Measurements from ENCODE around the gene BICD2.
"Not testable (repeated sequence)": the region's sequence is repeated elsewhere in the genome, so short reads cannot be mapped to it uniquely, and the experiment has no call there.

Gene BICD2

DNA sequence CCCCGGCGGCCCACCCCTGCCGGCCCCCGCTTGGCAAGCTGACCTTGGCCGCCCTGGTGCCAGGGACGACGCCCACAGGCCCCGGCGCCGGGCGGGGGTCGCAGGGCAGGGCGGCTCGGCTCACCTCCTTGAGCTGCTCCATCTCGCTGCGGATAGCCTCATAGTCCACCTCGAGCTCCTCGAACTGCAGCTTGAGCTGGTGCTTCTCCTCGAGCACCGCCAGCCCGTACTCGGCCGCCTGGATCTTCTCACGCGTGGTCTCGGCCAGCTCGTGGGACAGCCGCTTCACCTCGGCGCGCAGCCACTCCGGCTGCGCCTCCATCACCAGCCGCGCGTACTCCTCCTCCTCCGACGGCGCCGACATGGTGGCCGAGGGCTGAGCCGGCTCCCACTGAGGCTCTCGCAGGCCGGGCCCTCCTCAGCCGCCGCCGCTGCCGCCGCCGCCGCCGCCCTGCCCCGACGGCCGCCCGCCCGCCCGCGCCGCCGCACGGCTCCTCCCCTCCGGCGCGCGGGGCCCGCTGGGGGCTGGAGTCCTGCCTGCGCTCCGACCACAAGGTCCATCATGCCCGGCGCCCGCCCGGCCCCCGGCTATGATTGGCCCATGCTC lies at the start of gene BICD2:
Gene BICD2, minus strand, starts transcription at position 453 of the 607 bp plus-strand sequence. Its CDS starts 89 bp downstream, at position 364.
- no peak for DNase-seq

DNA sequence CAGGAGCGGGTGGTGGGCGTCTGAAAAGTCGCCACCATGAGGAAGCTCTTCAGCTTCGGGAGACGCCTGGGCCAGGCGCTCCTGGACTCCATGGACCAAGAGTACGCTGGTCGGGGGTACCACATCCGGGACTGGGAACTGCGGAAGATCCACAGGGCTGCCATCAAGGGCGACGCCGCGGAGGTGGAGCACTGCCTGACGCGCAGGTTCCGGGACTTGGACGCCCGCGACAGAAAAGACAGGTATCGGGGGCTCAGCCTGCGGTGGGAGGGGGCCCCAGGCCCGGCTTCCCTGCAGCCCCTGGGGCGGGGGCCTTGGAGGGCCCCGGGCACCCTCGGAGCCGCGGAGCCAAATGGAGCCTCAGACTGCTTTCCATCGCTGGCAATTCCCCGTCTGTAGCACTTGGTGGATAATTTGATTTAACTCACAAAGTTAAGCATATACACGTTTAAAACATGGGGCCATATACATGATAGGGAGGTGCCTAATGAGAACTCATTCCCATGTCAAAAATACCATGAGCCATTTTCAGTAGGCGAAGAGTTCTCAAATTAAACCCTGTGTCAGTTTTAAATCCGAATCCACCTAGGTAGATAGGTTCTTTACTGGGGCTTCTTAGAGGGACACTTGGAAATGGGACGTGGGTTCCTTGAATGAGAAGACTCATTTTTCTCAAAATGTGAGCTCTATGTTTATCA lies 45.1 kb upstream of the BICD2 start:
- not testable (repeated sequence) for DNase-seq

DNA sequence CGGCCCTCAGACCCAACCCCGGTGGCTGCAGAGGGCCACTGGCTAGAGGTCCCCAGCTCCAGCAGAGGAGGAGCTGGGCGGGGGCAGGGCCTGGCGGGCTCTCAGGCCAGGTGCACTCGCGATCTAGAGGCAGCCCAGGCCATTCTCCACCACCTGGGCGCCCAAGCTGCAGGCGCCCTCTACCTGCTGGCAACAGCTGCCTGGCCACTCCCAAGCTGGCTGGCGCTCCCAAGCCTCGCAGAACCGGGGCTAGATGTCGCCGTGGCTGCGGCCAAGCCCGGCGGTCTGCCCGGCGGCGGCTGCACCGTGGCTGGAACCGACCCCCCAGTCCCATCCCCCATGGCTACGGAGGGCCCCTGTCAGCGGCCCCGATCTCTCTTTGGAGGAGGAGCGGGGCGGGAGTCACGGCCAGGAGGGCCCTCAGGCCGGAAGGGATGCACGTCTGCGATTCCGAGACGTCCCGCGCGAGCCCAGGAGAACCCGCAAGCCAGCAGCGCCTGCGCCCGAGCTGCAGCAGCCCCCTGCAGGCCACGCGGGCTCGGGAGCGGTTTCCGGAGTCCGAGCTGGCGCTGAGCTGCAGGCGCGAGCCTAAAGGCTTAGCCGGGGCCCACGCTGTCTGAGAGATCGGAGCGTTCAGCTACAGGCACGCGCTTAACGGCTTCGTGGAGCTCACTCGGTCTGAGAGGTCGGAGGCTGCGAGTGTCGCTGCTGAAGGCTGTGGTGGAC lies 44.3 kb upstream of the BICD2 start:
- DNase-seq = no peak

DNA sequence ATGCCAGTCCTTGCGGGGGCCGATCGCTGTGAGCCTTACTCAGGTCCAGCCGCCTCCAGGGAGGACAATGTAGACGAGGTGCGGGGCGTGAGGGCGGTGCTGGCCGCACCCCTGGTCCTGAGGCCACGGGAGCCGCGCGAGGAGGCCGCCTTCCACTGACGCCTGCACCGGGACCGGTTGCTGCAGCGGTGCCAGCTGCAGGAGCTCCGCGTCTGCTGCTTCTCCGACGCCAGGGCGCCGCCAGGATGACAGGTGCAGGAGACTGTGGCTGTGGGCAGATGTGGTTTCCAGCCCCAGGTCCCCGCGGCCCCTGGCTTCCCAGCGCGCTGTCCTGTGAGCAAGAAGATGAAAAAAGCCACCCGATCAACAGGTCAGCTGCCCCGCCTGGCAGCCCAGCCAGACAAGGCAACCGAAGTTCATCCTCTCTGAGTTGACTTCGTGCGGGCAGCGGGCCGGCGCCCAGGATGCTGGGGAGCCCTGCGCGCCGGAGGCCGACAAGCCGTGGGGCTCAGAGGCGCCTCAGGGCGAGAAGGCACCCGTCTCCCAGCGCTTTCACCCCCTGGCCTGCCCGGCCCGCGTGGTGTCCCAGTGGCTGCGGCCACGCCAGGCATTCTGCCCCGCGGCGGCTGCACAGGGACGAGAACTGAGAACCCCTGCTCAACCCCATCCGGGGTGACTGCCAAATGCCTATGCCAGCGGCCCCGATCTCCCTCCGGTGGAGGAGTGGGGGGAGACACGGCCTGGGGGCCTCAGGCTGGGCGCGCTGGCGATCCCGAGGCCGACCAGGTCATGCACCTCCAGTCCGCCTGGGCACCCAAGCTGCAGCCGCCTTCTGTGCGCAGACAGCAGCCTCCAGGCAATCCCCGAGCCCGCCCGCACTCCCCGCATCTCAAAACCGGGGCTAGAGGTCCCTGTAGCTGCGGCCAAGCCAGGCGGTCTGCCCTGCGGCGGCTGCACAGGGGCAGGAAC lies 43.4 kb upstream of the BICD2 start:
- DNase-seq = no peak

DNA sequence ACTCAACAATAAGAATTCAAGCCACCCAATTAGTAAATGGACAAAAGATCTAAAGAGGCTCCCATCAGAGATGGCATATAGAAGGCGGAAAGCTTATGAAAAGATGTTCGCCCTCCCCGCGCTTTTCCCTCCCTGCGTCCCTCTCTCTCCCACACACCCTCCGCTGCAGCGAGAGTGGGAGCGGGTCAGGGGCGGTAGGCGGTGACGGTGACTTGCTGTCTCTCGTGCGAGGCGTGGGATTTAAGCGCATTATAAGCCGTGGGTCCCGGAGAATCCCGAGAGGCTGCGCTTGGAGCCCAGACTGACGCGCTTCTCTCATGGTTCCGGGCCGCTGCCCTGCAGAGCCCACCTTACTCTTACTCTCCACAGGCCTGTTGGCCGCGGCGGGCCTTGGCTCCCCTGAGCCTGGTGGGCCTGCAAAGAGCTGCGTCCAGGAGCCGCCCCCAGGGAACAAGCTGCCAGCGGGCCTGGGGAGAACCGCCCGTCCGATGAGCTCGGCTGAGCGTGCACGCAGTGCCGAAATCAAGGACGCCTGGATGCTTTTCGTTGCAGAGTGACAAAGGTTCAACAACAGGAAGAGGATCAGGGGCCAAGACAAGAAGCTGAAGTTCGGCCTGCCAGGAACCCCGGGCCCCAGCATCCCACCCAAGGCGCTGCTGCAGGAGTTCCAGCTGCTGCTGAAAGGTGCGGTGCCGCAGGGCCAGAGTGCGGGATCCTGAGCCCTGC lies 42.6 kb upstream of the BICD2 start:
- DNase-seq = no peak

DNA sequence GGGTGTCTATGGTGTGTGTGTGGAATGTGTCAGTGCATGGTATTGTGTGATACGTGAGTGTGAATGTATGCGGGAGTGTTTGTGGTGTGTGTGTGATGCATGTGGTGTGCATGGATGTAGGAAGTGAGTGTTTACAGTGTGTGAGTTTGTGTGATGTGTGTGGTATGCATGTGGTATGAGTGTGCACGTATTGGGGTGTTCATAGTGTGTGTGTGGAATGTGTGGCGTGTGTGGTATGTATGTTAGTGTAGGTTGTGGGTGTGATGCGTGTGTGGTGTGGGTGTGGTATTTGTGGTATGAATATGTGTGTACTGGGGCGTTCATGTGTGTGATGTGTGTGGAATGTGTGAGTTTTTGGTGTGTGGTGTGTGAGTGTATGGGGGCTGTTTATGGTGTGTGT lies 40.1 kb upstream of the BICD2 start:
- DNase-seq = no peak

DNA sequence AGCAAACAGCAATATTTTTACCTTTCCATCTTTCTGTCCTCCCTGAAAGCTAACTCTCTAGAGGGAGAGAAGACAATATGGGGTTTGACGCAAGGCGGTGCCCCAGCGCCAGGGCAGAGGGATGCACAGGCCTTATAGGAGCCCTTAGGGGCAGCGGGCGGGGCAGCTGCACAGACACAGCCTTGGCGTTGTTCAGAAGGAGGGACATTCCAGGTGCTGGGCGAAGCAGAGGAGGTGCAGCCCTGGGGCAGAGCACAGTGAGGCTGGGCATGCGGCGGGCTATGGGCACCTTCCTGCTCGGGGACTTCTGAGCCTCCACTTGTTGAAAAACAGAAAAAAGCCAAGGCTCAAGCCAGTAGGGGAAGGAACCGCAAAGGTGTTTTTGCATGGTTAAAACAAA lies 33.7 kb upstream of the BICD2 start:
- no peak for DNase-seq

DNA sequence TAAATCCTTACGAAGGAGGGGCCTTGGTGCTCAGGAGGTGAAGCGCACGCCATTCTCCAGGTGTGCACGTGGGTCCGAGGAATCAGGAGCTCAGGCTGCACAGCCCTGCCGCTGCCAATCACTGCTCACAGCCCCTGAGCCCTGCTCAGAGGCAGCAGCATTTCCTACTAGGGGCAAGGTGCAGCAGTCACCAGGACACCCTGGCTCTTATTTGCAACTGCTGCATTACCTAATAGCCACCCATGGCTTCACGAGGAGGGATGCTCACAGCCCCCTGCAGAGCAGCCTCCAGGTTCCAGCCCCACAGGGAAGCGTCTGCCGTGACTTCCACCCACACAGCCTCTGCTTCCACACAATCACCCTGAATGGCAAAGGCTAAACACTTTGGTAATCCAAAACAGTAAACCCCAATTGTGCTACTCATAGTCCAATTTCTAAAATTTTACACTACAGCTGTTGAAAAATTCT lies 31.7 kb upstream of the BICD2 start:
- not testable (repeated sequence) for DNase-seq

DNA sequence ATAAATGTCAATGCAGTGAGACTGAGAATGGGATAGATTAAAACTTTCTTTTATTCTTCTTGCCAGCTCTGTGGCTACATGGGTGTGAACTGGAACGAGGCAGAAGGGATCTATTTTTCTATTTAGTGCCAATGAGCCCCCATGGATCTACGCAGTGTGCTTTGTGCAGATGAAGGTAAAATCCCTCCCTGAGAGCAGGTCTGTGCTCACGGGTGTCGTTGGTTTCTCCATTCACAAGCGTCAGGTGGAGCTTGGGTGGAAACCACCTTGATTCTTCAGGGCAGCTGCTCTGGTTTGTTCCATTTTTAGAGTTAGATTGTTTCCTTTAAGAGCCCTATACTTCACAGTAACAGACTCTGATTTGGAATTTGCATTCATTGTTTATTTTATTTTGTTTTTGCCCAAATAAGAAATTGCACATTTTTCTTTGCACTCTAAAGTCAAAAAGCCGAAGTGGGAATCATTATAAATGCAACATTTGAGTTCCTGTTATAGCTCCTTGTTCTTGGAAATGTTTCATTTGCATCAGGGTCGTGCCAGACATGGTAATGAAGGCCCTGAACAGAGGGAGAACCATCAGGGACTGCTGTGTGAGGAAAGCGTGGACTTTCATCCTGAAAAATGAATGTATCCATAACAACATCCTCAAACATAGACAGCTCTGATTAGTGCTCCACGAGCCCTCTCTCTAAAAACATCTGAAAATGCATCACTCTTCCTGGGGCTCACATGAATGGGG lies 31.1 kb upstream of the BICD2 start:
- DNase-seq = no peak

DNA sequence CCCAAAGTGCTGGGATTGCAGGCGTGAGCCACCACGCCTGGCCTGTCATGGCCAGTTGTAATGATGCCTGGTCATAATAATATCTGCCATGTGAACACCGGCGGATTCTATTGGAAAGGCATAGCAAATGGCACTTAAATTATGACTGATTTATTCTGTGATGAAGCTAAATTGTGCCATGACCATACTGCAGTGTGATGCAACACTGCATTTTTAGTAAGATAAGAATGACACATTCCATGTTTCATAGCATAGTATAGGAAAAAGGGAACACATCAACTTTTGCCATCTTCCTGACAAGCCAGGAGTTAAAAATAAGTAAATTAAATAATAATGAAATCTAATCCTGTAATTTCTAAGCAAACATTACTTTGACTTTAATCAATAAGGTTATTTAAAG lies 30.4 kb upstream of the BICD2 start:
- no peak for DNase-seq

DNA sequence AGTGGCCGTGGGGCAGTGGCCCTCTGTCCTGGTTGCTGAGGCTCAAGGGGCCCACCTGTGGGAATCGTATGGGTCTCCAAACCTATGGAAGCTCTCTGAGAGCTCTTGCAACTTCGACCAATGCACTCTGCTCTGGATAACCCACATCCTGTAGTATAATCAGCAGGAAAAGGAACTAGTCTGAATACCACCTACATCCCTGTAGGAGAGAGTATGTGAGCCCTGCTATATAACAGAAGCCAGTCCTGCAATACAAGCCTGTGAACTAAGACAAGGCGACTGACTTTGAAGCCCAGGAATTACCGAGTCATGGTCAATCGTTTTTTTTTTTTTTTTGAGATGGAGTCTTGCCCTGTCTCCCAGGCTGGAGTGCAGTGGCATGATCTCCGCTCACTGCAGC lies 29.8 kb upstream of the BICD2 start:
- no peak for DNase-seq

DNA sequence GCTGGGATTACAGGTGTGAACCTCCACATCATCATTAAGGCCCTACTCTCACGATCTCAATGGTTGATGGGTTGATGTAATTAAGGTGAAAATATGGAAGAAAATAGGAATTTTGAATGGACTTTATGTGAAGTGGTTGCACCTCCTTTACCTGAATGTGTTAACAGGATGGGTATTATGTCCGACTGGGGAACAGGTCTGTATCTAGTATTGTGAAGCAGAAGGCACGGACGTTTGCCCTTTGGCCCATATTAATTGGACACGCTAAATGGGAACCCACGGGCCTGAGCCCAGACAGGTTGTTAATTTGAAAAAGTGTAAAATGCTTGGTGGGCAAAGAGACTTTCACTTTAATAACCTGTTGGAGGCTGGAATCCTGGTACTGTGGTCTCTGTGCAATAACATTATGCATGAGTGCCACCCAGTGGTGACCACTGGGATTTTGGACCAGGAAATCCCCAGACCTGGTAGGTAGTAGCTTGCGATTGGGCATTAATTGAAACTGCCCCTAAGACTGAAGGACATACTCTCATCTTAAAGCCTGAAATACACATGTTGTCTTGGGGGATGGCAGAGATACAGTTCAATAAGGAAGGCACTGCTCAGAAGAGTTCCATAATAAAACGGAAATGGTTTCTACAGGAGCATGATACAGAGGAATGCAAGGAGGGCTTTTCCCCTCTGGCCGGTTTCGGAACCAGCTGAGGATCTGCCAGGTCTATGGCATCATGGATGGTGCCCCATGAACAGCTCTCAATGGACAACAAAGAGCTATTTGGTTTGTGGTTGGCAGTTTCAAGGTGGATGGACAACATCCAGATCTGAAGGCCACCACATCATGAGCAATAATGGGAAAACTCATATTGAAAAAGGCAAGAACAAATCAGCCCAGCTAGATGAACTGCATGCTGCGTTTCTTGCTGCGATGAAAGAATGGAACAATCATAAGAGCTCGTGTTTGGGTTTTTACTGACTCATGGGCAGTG lies 26.2 kb upstream of the BICD2 start:
- DNase-seq = no peak

DNA sequence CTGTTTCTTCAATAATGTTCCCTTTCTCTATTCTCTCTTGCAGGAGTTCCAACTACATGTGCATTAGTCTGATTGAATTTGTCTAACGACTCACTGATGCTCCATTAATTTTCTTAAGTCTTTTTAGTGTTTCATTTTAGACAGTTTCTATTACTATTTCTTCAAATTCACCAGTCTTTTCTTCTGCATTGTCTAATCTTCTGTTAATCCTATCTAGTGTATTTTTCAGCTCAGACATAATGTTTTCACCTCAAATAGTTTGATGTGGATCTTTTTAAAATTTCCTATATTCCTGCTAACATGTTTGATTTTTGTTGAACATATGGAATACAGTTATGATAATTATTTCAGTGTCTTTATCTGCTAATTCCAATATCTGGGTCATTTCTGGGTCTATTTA lies 21.7 kb upstream of the BICD2 start:
- DNase-seq = no peak

DNA sequence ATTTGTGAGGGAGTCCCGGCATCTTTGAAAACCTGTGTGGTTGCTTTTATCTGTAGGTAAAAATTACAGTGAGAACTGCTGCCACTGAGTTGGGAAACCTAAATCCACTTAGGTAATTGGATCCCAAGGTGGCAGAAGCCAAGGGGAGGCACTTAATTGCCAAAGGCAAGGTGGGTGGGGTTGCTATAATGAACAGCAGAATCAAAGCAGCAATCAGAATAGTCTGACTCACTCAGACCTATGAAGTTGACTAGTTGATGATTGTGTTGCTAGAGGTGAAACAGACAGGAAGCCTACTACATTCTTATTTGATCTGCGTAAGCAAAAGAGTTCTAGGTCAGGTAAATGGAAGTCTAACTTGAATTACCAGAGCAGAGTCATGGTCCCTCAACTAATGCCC lies 17.3 kb upstream of the BICD2 start:
- DNase-seq = no peak

DNA sequence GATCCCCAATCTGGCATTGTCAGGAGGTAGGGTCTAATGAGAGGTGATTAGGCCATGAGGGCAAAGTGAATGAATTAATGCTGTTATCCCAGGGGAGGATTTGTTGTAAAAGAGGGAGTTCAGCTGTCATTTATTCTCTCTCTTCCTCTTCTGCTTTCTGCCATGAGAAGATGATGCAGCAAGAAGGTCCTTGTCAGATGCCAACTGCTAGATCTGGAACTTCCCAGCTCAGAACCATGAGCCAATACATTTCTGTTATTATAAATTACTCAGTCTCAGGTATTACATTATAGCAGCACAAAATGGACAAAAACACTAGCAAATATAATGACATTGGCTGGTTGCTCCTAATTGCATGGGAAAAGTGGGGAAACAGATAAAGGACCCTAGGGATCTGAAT lies 15.6 kb upstream of the BICD2 start:
- no peak for DNase-seq

DNA sequence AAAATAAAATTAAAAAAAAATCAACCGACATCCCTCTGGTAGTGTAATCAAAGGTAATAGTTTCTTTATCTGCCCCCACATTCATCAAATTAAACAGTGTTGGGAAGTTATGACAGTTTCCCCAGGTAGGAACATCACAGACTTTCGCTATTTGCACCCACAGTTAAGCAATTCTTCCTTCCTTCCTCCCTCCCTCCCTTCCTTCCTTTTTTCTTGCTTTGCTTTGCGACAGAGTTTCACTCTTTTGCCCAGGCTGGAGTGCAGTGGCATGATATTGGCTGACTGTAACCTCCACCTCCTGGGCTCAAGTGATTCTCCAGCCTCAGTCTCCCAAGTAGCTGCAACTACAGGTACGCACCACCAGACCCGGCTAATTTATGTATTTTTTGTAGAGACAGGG lies 10.8 kb upstream of the BICD2 start:
- no peak for DNase-seq

DNA sequence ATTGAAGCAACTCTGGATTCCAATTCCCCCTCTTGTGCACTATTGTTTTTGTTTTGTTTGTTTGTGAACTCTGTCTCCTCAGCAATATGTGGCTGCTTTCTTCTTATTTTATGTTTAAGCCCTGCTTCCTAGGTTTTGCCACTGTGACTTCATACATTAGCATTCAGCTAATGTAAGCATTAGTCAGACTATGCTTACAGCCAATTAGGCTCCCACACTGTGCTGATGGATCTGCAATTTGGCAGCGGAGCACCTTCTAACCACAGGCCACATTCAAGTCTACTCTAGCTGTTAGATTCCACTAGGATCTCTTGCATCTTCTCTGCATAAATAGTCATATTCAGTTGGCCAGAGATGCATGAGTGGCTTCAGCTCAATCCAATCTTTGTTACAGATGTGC lies 9.6 kb upstream of the BICD2 start:
- no peak for DNase-seq

DNA sequence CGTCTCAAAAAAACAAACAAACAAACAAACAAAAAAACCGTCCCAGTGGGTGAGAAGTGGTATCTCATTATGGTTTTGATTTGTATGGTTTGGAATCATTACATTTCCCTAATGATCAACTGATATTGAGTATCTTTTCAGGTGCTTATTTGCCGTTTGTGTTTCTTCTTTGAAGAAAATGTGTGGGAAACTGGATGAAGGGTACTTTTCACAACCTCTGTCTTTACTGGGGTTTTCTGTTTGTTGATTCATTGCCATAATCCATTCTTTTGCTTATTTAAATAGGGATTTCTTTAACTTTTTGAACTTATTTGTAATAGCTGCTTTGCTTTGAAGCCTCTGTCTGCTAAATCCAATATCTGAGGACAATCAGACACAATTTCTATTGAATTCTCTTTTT lies 9.2 kb upstream of the BICD2 start:
- no peak for DNase-seq

DNA sequence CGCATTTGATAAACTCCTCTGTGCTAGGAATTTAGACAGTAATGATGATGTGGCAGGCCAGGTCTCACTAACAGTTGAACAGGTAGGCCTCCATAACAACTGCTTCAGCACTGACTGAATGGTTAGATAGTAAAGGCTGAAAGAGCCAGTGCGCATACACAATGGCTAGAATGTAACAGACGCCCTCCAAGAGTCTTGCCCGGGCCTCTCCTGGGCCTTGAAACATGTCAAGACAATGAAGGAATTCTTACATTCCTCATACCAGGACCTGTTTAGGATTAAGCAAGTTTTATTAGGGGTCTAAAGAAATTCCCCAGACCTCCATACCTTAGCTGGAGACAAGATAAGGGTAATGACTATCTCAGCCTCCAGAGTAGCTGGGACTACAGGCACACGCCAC lies 6.7 kb upstream of the BICD2 start:
- DNase-seq = no peak

DNA sequence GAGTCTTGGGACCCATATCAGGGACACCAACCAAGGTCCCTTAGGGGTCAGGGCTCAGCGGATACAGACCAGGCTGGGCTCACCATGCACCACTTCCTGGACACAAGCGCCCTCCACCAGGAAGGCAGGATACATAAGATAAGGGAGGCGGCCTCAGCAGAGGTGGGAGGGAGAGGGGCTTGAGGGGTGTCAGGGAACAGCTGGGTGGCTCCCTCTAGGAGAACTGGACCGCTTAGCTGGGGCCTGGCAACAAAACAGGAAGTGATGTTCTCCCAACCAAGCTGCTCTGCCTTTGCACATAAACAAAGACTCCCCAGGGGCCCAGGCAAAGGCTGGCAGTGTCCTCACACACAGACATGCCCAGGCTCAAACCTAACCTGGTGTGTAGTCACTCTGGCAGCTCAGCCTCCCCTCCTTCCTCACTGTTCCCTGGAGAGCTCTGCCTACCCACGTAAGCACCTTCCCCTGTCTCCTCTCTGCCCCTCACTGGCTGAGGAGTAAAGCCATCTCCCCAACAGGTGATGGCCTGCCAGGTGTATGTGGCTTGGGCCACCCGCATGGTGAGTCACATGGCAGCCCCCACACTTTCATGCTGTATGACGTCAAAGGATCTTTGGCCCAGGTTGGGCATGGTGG lies 5.8 kb upstream of the BICD2 start:
- no peak for DNase-seq
